Loucy (cell line): ENCODE measurements around the gene PDIA4.
A peak's percentile ranks its signal among the peaks of the same experiment; 100 is the strongest.

Experiments used
- H2AFZ ChIP-seq: fragments of 200-600 bp; sonication (generic); 2 replicates; pipeline ENCODE4 v1.6.0; 2016; ENCODE audit warnings: antibody characterized with exemption, mild to moderate bottlenecking, low read length, moderate library complexity
- H3F3A ChIP-seq: fragments of 200-600 bp; 2 replicates; pipeline ENCODE4 v1.6.0; 2016; ENCODE audit warnings: antibody characterized with exemption, low read depth, mild to moderate bottlenecking
- H3K27me3 ChIP-seq: fragments of 200-600 bp; sonication (generic); 2 replicates; pipeline ENCODE4 v1.6.1; 2014; ENCODE audit warnings: low read length, mild to moderate bottlenecking; ENCODE audit not compliant: insufficient read depth, poor library complexity, severe bottlenecking
- H3K36me3 ChIP-seq: fragments of 200-600 bp; sonication (generic); 2 replicates; pipeline ENCODE4 v1.6.1; 2016; ENCODE audit warnings: low read length; ENCODE audit not compliant: insufficient read depth
- H3K4me1 ChIP-seq: fragments of 200-600 bp; sonication (generic); 2 replicates; pipeline ENCODE4 v1.5.1; 2014; ENCODE audit warnings: low read length, mild to moderate bottlenecking; ENCODE audit not compliant: insufficient read depth, poor library complexity, severe bottlenecking
- H3K4me2 ChIP-seq: fragments of 200-600 bp; sonication (generic); 2 replicates; pipeline ENCODE4 v1.6.0; 2014; ENCODE audit warnings: antibody characterized with exemption, low read length, low read depth, mild to moderate bottlenecking; ENCODE audit not compliant: poor library complexity, severe bottlenecking
- H3K4me3 ChIP-seq: fragments of 200-600 bp; sonication (generic); 2 replicates; pipeline ENCODE4 v1.5.1; 2014; ENCODE audit warnings: low read length, mild to moderate bottlenecking, mixed read lengths; ENCODE audit not compliant: poor library complexity, severe bottlenecking
- H3K79me2 ChIP-seq: fragments of 200-600 bp; sonication (generic); 2 replicates; pipeline ENCODE4 v1.6.1; 2014; ENCODE audit warnings: low read length; ENCODE audit not compliant: insufficient read depth
- H3K9ac ChIP-seq: fragments of 200-600 bp; sonication (generic); 2 replicates; pipeline ENCODE4 v1.6.0; 2014; ENCODE audit warnings: mild to moderate bottlenecking, low read depth, low read length, moderate library complexity; ENCODE audit not compliant: poor library complexity, severe bottlenecking
- H3K9me2 ChIP-seq: fragments of 200-600 bp; sonication (generic); replicated peaks from 2 replicates; pipeline ENCODE4 v1.6.1; 2016; ENCODE audit warnings: low read depth, low read length, mixed read lengths
- H3K9me3 ChIP-seq: fragments of 200-600 bp; sonication (generic); 2 replicates; pipeline ENCODE4 v1.6.1; 2014; ENCODE audit warnings: mild to moderate bottlenecking, antibody characterized with exemption, low read length, low read depth; ENCODE audit not compliant: insufficient read depth
- H4K20me1 ChIP-seq: fragments of 200-600 bp; sonication (generic); 2 replicates; pipeline ENCODE4 v1.6.0; 2014; ENCODE audit warnings: antibody characterized with exemption, low read length, mild to moderate bottlenecking; ENCODE audit not compliant: insufficient read depth, poor library complexity, severe bottlenecking
- CTCF ChIP-seq: fragments of 200-600 bp; sonication (generic); conservative IDR thresholded peaks from 2 replicates; pipeline ENCODE4 v1.5.1; 2014; ENCODE audit warnings: mild to moderate bottlenecking, antibody characterized with exemption, low read length
- EZH2phosphoT487 ChIP-seq: fragments of 200-600 bp; IDR thresholded peaks from 2 replicates; pipeline ENCODE4 v1.6.1; 2018; ENCODE audit warnings: antibody characterized with exemption, mild to moderate bottlenecking, moderate library complexity, borderline replicate concordance

PDIA4 gene

GRCh38 chr7:148964483-148965267, 63.6 kb downstream of the PDIA4 start:
- Histone ChIP-seq H3K27me3 (no peaks in the 10 kb centered on the region), H3K79me2 (no peaks in the 10 kb centered on the region), H3F3A (no peaks in the 10 kb centered on the region), H3K4me1 (no peaks in the 10 kb centered on the region), H3K9ac (peak overlapping the region; percentile 57), H4K20me1 (no peaks in the 10 kb centered on the region), H3K9me2 (no peaks in the 10 kb centered on the region), H3K4me3 (peak overlapping the region; percentile 82), H3K4me2 (peak overlapping the region; percentile 66), H3K9me3 (no peaks in the 10 kb centered on the region), H3K36me3 (no peaks in the 10 kb centered on the region), H2AFZ (peak overlapping the region; percentile 88)
- TF ChIP-seq EZH2phosphoT487 = no peak
- no peak for TF ChIP-seq CTCF

- H3F3A ChIP-seq = no peaks in the 10 kb centered on the region
- H3K4me2 ChIP-seq = peak overlapping the region; percentile 66
- peak overlapping the region; percentile 88 for H2AFZ ChIP-seq
- no peaks in the 10 kb centered on the region for H4K20me1 ChIP-seq
- H3K36me3 ChIP-seq = no peaks in the 10 kb centered on the region
- no peaks in the 10 kb centered on the region for H3K79me2 ChIP-seq
- TF ChIP-seq EZH2phosphoT487 = no peak
- no peak for TF ChIP-seq CTCF
- H3K27me3 ChIP-seq = no peaks in the 10 kb centered on the region
- H3K4me1 ChIP-seq = no peaks in the 10 kb centered on the region
- H3K4me3 ChIP-seq = peak overlapping the region; percentile 82
- peak overlapping the region; percentile 57 for H3K9ac ChIP-seq
- no peaks in the 10 kb centered on the region for H3K9me2 ChIP-seq
- no peaks in the 10 kb centered on the region for H3K9me3 ChIP-seq
These were observed 64.5 kb downstream of the PDIA4 start for GRCh38 chr7:148963583-148964482.

DNA sequence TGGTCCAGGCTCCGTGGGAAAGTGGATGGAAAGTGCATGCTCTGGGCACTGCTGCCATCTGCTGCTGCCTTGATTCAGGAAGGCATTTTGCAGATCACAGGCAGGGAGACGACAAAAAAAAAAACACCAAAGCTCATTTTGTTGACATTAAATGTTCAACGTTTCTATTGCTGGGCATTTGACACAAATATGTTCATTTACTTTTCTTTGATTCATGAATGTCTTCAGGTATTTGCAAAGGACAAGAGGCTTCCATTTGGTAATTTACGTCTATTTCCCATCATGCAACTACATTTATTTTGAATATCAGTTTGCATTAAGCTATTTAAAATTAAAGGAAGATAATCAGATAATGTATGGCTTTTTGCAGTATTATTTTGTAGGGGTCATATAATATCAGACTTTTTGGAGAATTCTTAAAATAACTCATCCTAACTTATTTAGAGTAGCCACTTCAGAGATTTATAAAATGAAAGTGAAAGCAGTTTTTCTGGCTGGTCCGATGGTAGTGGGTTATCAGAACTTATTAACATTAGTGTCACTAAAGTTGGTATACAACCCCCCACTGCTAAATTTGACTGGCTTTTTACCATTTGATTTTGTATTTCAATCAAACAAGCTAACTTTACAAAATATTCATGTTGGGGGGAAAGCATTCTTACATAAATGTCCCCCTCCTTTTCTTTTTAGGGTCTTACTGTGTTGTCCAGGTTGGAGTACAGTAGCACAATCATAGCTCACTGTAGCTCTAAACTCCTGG, 65.3 kb downstream of the PDIA4 start:
- Histone ChIP-seq H3K9ac (peak overlapping the region; percentile 57), H3K9me2 (no peaks in the 10 kb centered on the region), H2AFZ (peak overlapping the region; percentile 91), H3K79me2 (no peaks in the 10 kb centered on the region), H3K36me3 (no peaks in the 10 kb centered on the region), H3K9me3 (no peaks in the 10 kb centered on the region), H3K4me1 (no peaks in the 10 kb centered on the region), H3K4me3 (peak overlapping the region; percentile 82), H3K27me3 (no peaks in the 10 kb centered on the region), H4K20me1 (no peaks in the 10 kb centered on the region), H3K4me2 (peak overlapping the region; percentile 66), H3F3A (no peaks in the 10 kb centered on the region)
- no peak for TF ChIP-seq EZH2phosphoT487
- peak; percentile 97 for TF ChIP-seq CTCF
